Measurements from ENCODE around the gene ARID3B.

ARID3B gene

DNA sequence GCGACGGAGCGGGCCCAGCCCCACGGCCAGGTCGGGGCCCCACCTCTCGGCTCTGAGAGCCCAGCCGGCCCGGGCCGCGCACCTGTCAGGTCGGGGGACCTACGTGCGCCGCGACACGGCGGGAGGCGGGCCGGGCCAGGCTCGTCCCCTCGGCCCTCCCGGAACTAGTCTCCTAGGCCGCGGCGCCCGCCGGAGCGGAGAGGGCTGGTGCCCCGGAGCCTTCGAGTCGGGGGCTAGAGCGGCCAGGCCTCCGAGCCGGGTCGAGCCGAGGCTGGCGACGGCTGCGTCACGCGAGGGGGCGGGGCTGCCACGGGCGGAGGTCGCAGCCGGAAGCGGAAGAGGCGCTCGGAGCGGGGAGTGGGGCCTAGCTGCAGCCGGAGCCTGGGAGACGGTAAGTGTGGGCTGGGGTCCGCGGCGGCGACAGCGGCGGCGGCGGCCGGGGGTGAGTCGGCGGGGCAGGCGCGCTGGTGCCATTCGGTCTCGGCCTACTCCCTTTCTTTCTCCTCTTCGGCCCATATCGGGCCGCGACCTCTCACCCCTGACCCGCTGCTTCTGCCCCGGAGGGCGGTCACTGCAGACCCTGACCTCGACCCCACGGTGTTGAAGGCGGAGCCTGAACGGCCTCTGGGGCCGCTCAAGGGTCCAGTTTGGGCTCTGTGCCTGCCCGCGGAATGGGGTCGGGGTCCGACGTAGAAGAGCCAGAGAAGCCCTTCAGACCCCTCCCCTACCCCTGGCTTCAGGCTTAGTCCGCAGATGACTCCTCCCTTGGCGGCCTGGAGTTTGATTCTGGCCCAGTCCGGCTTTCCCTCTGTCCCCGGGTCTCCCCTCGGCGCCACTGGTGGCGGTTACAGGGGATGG is 74.7 kb downstream of the ARID3B start, which contains the start of gene CLK3:
CLK3 (plus strand) TSS at position 329 of the 858 bp plus-strand sequence. CDS start 3,361 bp downstream, outside the sequence.
- H3K27me3 ChIP-seq (ENCODE audit: insufficient read depth, poor library complexity, severe bottlenecking): no peaks in the 10 kb centered on the region
- H3K27ac ChIP-seq (replicated peaks): peak within 1 kb of the TSS; percentile 92
- TF ChIP-seq SPI1 (IDR thresholded peaks at IDR 0.05; ENCODE audit: borderline replicate concordance, low read depth) (no peak), POLR2AphosphoS5 (IDR thresholded peaks at IDR 0.05; ENCODE audit: low read depth) (peak; percentile 73; the same call in 1 of the 2 replicates), GABPA (IDR thresholded peaks at IDR 0.05; ENCODE audit: low read depth) (peak; percentile 85)
- TF ChIP-seq, protein P1, sequence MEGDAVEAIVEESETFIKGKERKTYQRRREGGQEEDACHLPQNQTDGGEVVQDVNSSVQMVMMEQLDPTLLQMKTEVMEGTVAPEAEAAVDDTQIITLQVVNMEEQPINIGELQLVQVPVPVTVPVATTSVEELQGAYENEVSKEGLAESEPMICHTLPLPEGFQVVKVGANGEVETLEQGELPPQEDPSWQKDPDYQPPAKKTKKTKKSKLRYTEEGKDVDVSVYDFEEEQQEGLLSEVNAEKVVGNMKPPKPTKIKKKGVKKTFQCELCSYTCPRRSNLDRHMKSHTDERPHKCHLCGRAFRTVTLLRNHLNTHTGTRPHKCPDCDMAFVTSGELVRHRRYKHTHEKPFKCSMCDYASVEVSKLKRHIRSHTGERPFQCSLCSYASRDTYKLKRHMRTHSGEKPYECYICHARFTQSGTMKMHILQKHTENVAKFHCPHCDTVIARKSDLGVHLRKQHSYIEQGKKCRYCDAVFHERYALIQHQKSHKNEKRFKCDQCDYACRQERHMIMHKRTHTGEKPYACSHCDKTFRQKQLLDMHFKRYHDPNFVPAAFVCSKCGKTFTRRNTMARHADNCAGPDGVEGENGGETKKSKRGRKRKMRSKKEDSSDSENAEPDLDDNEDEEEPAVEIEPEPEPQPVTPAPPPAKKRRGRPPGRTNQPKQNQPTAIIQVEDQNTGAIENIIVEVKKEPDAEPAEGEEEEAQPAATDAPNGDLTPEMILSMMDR (IDR thresholded peaks at IDR 0.05; ENCODE audit: insufficient read depth, low read length): no peak
- TF ChIP-seq, protein P2, sequence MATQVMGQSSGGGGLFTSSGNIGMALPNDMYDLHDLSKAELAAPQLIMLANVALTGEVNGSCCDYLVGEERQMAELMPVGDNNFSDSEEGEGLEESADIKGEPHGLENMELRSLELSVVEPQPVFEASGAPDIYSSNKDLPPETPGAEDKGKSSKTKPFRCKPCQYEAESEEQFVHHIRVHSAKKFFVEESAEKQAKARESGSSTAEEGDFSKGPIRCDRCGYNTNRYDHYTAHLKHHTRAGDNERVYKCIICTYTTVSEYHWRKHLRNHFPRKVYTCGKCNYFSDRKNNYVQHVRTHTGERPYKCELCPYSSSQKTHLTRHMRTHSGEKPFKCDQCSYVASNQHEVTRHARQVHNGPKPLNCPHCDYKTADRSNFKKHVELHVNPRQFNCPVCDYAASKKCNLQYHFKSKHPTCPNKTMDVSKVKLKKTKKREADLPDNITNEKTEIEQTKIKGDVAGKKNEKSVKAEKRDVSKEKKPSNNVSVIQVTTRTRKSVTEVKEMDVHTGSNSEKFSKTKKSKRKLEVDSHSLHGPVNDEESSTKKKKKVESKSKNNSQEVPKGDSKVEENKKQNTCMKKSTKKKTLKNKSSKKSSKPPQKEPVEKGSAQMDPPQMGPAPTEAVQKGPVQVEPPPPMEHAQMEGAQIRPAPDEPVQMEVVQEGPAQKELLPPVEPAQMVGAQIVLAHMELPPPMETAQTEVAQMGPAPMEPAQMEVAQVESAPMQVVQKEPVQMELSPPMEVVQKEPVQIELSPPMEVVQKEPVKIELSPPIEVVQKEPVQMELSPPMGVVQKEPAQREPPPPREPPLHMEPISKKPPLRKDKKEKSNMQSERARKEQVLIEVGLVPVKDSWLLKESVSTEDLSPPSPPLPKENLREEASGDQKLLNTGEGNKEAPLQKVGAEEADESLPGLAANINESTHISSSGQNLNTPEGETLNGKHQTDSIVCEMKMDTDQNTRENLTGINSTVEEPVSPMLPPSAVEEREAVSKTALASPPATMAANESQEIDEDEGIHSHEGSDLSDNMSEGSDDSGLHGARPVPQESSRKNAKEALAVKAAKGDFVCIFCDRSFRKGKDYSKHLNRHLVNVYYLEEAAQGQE (IDR thresholded peaks at IDR 0.05; ENCODE audit: insufficient replicate concordance, low read depth): no peak
- H3K4me3 ChIP-seq (replicated peaks; ENCODE audit: insufficient read depth, low read length): peak within 1 kb of the TSS; percentile 84
- DNase-seq (ENCODE audit: low read depth in 1 of 2, low spot score in 1 of 2): peak; percentile 93 to 95

DNA sequence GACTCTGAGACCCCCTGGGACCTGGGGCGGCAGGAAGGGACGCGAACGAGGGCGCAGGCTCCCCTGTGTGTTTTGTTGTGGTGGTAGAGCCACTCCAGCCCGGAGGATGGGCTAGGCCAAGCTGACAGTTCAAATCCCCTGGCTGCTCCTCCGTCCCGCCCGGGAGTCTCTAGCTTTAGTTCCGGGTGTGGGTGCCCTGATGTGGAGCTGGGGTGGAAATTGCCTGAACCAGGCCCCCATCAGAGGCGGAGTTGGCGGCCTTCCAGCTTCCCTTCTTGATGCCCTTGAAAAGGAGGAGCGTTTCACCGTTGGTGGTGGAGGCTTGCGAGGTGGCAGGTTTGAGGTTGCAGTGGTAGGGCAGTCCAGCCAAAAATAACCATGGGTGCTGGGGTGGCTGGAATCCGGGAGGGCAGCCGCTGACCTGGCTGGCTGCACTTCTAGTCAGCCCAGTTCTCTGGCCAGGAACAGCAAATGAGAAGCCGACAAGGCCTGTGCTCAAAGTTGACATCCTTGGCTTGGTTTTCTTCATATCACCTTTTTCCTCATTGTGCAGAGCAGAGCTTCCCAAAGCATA is 75.4 kb downstream of the ARID3B start:
- DNase-seq (ENCODE audit: low read depth in 1 of 2, low spot score in 1 of 2): peak; percentile 75 to 94
- H3K27me3 ChIP-seq (ENCODE audit: insufficient read depth, poor library complexity, severe bottlenecking): no peaks in the 10 kb centered on the region
- H3K4me3 ChIP-seq (replicated peaks; ENCODE audit: insufficient read depth, low read length): peak overlapping the region; percentile 84
- TF ChIP-seq GABPA (IDR thresholded peaks at IDR 0.05; ENCODE audit: low read depth) (no peak), SPI1 (IDR thresholded peaks at IDR 0.05; ENCODE audit: borderline replicate concordance, low read depth) (no peak), POLR2AphosphoS5 (IDR thresholded peaks at IDR 0.05; ENCODE audit: low read depth) (peak; percentile 59; the same call in 1 of the 2 replicates)
- H3K27ac ChIP-seq (replicated peaks): peak overlapping the region; percentile 92

DNA sequence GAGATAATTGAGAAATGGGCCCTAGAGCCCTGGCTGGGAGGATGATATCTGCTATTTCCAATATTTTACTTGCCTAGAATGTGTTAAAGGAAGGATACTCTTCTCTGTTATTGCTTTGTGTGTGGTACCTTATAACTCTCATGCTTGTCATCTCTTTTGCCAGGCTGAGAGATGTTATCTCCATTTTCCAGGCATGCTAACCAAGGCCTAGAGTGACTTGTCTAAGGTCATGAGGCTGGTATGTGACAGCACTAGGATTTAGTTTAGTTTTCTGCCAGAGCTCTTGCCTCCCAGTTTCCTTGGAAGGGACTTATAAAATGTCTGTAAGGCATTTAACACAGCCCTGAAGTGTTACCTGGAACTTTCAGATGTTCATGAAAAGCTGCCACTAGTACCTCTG is 76.0 kb downstream of the ARID3B start:
- Histone ChIP-seq H3K27ac (replicated peaks) (no peak overlapping the region; the same call in 1 of the 2 replicates), H3K4me3 (replicated peaks; ENCODE audit: insufficient read depth, low read length) (peak overlapping the region; percentile 84)
- no peak for DNase-seq (ENCODE audit: low read depth in 1 of 2, low spot score in 1 of 2)

More for the DNA sequence above, 76.0 kb downstream of the ARID3B start:
- H3K27me3 ChIP-seq (ENCODE audit: insufficient read depth, poor library complexity, severe bottlenecking): no peaks in the 10 kb centered on the region
- TF ChIP-seq POLR2AphosphoS5 (IDR thresholded peaks at IDR 0.05; ENCODE audit: low read depth) (no peak), SPI1 (IDR thresholded peaks at IDR 0.05; ENCODE audit: borderline replicate concordance, low read depth) (no peak), GABPA (IDR thresholded peaks at IDR 0.05; ENCODE audit: low read depth) (no peak)
- TF ChIP-seq, protein P1 (IDR thresholded peaks at IDR 0.05; ENCODE audit: insufficient read depth, low read length): no peak
- TF ChIP-seq, protein P2 (IDR thresholded peaks at IDR 0.05; ENCODE audit: insufficient replicate concordance, low read depth): no peak

Measured in HL-60 (cell line).